ENCODE results near the gene TTC9C. TPM values are rescaled to one million over a fixed set of nuclear protein-coding genes. Genes with fewer than 3 reads are reported as not detected.

Gene TTC9C
- total and polyA plus RNA-seq, 2 of the 13 experiments (the other 11 are each of a cell fraction or from before 2014, with no cell fraction given), result 28.0 to 36.4 TPM

GRCh38 chr11:62726156-62726914, 2.0 kb upstream of the TTC9C start (continued):
- TF ChIP-seq NR1H2 (CRISPR knock-in tag; IDR thresholded peaks at IDR 0.05; ENCODE audit: borderline replicate concordance, low read depth) (0 out of 2 replicates have a peak, but pooled peaks have one; percentile 19), KLF12 (CRISPR knock-in tag; IDR thresholded peaks at IDR 0.05; ENCODE audit: borderline replicate concordance) (no peak), SYNCRIP (IDR thresholded peaks at IDR 0.05; ENCODE audit: insufficient read depth, low read depth, low read length) (no peak), TBX3 (IDR thresholded peaks at IDR 0.05; ENCODE audit: borderline replicate concordance) (no peak), GPN1 (CRISPR knock-in tag; IDR thresholded peaks at IDR 0.05; ENCODE audit: borderline replicate concordance) (no peak), SMAD9 (CRISPR knock-in tag; IDR thresholded peaks at IDR 0.05) (no peak), ZMAT3 (CRISPR knock-in tag; conservative IDR thresholded peaks at IDR 0.05) (peak; percentile 56; the same call in 1 of the 2 replicates), ZMYM3 (CRISPR knock-in tag; IDR thresholded peaks at IDR 0.05) (no peak), MYPOP (CRISPR knock-in tag; IDR thresholded peaks at IDR 0.05) (no peak), ZNF570 (CRISPR knock-in tag; IDR thresholded peaks at IDR 0.05; ENCODE audit: borderline replicate concordance) (no peak), ZNF329 (CRISPR knock-in tag; IDR thresholded peaks at IDR 0.05; ENCODE audit: low read depth) (no peak), ZNF839 (CRISPR knock-in tag; IDR thresholded peaks at IDR 0.05; ENCODE audit: borderline replicate concordance) (0 out of 2 replicates have a peak, but pooled peaks have one; percentile 42), REXO4 (CRISPR knock-in tag; IDR thresholded peaks at IDR 0.05; ENCODE audit: borderline replicate concordance) (no peak), PAX8 (CRISPR knock-in tag; IDR thresholded peaks at IDR 0.05; ENCODE audit: borderline replicate concordance) (no peak), KDM2A (CRISPR knock-in tag; IDR thresholded peaks at IDR 0.05; ENCODE audit: borderline replicate concordance, low read depth) (peak; percentile 49; the same call in 1 of the 2 replicates), ZFP62 (CRISPR knock-in tag; IDR thresholded peaks at IDR 0.05) (no peak), ZNF407 (CRISPR knock-in tag; IDR thresholded peaks at IDR 0.05; ENCODE audit: not compliant biosample characterization) (no peak), ZNF572 (CRISPR knock-in tag; IDR thresholded peaks at IDR 0.05) (0 out of 2 replicates have a peak, but pooled peaks have one; percentile 57)
